Fibroblast of villous mesenchyme (primary cell): ENCODE measurements around the gene PCDHGA1. TPM values are rescaled to one million over a fixed set of nuclear protein-coding genes. Genes with fewer than 3 reads are reported as not detected.

Experiments used
- DNase-seq: peaks from one replicate; pipeline ENCODE4 v3.0.0-alpha.2; 2010; ENCODE audit warnings: low read depth
- H3K4me3 ChIP-seq: 2 replicates; pipeline ENCODE4 v1.5.1; 2011; ENCODE audit warnings: low read depth, mild to moderate bottlenecking, low read length
- total RNA-seq: library from RNA; depleted of rRNA; stranded (reverse); fragments of >200 nt; gene quantifications from 2 replicates; pipeline ENCODE4 v1.2.3, GENCODE V29; 2012
- TF ChIP-seq, protein P1 (sequence below): IDR thresholded peaks from 2 replicates; pipeline ENCODE4 v1.5.1; 2012; ENCODE audit warnings: low read depth, mild to moderate bottlenecking, low read length; ENCODE audit not compliant: insufficient read depth

Gene PCDHGA1
- total RNA-seq, 1 donor = 0.86 TPM

DNA sequence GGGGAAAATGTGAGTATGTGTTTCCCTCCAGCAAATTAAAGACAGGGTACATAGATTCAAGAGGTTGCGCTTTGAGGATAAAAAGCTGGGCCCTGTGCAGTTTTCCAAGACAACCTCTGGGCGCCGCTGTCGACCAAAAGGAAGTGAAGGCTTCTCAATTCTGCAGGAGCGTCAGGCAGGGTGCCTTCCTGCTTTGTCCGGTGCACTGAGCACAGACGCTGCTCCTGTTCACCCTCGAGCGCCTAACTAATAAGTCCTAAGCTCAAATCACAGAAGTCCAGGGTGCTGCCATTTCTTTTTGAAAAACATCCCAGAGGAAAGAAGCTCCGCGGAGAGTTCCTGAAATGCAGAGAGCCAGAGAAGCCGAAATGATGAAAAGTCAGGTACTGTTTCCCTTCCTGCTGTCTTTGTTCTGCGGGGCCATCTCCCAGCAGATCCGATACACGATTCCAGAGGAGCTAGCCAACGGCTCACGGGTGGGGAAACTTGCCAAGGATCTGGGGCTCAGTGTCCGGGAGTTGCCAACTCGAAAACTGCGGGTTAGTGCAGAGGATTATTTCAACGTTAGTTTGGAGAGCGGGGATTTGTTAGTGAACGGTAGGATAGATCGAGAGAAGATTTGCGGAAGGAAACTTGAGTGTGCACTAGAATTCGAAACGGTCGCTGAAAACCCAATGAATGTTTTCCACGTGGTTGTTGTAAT, 19.8 kb downstream of the PCDHGA1 start, which contains the start of gene PCDHGB1:
PCDHGB1 (plus strand) TSS at position 183 of the 703 bp plus-strand sequence; CDS start at position 345, 162 bp downstream.
- DNase-seq = peak; percentile 52
- TF ChIP-seq, protein P1, sequence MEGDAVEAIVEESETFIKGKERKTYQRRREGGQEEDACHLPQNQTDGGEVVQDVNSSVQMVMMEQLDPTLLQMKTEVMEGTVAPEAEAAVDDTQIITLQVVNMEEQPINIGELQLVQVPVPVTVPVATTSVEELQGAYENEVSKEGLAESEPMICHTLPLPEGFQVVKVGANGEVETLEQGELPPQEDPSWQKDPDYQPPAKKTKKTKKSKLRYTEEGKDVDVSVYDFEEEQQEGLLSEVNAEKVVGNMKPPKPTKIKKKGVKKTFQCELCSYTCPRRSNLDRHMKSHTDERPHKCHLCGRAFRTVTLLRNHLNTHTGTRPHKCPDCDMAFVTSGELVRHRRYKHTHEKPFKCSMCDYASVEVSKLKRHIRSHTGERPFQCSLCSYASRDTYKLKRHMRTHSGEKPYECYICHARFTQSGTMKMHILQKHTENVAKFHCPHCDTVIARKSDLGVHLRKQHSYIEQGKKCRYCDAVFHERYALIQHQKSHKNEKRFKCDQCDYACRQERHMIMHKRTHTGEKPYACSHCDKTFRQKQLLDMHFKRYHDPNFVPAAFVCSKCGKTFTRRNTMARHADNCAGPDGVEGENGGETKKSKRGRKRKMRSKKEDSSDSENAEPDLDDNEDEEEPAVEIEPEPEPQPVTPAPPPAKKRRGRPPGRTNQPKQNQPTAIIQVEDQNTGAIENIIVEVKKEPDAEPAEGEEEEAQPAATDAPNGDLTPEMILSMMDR = peak; percentile 59

DNA sequence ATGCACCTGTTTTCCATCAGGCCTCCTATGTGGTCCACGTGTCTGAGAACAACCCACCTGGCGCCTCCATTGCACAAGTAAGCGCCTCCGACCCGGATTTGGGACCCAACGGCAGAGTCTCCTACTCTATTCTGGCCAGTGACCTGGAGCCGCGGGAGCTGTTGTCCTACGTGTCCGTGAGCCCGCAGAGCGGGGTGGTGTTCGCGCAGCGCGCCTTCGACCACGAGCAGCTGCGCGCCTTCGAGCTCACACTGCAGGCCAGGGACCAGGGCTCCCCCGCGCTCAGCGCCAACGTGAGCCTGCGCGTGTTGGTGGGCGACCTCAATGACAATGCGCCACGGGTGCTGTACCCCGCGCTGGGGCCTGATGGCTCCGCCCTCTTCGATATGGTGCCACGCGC, 21.3 kb downstream of the PCDHGA1 start:
- H3K4me3 ChIP-seq = no peak overlapping the region
- DNase-seq = no peak
- TF ChIP-seq, protein P1 = no peak

More for the DNA sequence above, 19.8 kb downstream of the PCDHGA1 start, which contains the start of gene PCDHGB1:
- H3K4me3 ChIP-seq = peak within 1 kb of the TSS; percentile 24

DNA sequence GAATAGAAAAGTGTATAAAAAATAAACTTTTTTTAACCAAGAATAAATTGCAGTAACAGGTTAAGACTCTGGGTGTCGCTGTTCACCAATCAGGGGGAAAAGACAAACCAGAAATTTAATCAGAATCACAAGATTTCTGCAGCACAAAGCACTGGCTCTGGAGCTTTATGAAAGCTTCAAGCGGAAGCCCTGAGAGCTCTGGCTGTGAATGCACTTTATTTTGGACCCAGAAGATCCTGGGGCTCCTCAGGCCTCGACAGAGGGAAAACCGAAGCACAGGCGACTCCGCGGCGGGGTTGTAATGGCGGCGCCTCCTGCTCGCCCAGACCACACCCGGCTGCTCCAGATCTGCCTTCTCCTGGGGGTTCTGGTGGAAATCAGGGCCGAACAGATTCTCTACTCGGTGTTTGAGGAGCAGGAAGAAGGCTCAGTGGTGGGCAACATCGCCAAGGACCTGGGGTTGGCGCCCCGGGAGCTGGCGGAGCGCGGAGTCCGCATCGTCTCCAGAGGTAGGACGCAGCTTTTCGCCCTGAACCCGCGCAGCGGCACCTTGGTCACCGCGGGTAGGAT, 24.7 kb downstream of the PCDHGA1 start, which contains the start of gene PCDHGA4:
PCDHGA4 (plus strand) TSS at position 122 of the 570 bp plus-strand sequence; CDS start at position 209, 87 bp downstream.
- TF ChIP-seq, protein P1 = peak; percentile 60
- peak; percentile 33 for DNase-seq
- H3K4me3 ChIP-seq = peak within 1 kb of the TSS; percentile 53

- no peak for DNase-seq
- peak overlapping the region; percentile 53 for H3K4me3 ChIP-seq
- TF ChIP-seq, protein P1 = no peak
Measured at GRCh38 chr5:141355641-141356040, 25.3 kb downstream of the PCDHGA1 start.

DNA sequence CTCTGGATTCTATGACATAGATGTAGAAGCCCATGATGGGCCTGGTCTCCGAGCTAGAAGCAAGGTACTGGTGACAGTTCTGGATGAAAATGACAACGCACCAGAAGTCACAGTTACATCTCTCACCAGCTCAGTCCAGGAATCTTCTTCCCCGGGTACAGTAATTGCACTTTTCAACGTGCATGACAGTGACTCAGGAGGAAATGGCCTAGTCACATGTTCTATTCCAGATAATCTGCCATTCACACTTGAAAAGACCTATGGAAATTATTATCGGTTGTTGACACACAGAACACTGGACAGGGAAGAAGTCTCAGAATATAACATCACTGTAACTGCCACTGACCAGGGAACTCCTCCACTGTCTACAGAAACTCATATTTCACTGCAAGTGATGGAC, 25.8 kb downstream of the PCDHGA1 start:
- H3K4me3 ChIP-seq = no peak overlapping the region
- TF ChIP-seq, protein P1 = no peak

DNA sequence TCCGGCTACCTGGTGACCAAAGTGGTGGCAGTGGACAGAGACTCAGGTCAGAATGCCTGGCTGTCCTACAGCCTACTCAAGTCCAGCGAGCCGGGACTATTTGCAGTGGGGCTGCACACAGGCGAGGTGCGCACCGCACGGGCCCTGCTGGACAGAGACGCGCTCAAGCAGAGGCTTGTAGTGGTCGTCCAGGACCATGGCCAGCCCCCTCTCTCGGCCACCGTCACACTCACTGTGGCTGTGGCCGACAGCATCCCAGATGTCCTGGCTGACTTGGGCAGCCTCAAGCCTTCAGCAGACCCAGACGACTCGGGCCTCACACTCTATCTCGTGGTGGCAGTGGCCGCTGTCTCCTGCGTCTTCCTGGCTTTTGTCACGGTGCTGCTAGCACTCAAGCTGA, 26.6 kb downstream of the PCDHGA1 start:
- no peak for DNase-seq
- TF ChIP-seq, protein P1 = no peak
- H3K4me3 ChIP-seq = no peak overlapping the region

More for the DNA sequence above, 25.8 kb downstream of the PCDHGA1 start:
- DNase-seq = no peak
